PC-3 (cell line): ENCODE data around the gene SLC1A2.
A peak's percentile ranks its signal among the peaks of the same experiment; 100 is the strongest.

Experiments
- CTCF ChIP-seq: fragments of 300-600 bp; sonication (generic); conservative IDR thresholded peaks from 2 replicates; pipeline ENCODE4 v1.5.1; 2017; ENCODE audit warnings: antibody characterized with exemption, low read depth, mild to moderate bottlenecking, low read length
- EZH2 ChIP-seq: fragments of 300-600 bp; sonication (generic); IDR thresholded peaks from one replicate; pipeline ENCODE4 v1.6.1; 2017; ENCODE audit warnings: antibody characterized with exemption, mild to moderate bottlenecking, low read length; ENCODE audit not compliant: unreplicated experiment
- EZH2phosphoT487 ChIP-seq: fragments of 300-600 bp; sonication (generic); IDR thresholded peaks from 2 replicates; pipeline ENCODE4 v1.6.1; 2018; ENCODE audit warnings: mild to moderate bottlenecking, antibody characterized with exemption, low read length, borderline replicate concordance

GRCh38 chr11:35418282-35419183, 825 bp downstream of the SLC1A2 start:
- TF ChIP-seq CTCF (no peak), EZH2phosphoT487 (peak; percentile 62; the same call in 1 of the 2 replicates), EZH2 (peak; percentile 89)
